ENCODE results near the gene ACOD1. TPM values are rescaled to one million over a fixed set of nuclear protein-coding genes. Genes with fewer than 3 reads are reported as not detected.

ACOD1 gene
- total and polyA plus RNA-seq, 3 donors from 2014 or later = 0.12 TPM; not detected in 2

- Histone ChIP-seq H3K36me3 (ENCODE audit: low read depth, missing control alignments) (no peaks in the 10 kb centered on the region), H3K9me3 (no peaks in the 10 kb centered on the region), H3K27ac (no peak overlapping the region), H3K4me1 (no peaks in the 10 kb centered on the region), H3K27me3 (no peaks in the 10 kb centered on the region), H3K4me3 (no peak overlapping the region)
- no peak for DNase-seq
- TF ChIP-seq POLR2A (IDR thresholded peaks at IDR 0.05) = no peak
- TF ChIP-seq, protein P1, sequence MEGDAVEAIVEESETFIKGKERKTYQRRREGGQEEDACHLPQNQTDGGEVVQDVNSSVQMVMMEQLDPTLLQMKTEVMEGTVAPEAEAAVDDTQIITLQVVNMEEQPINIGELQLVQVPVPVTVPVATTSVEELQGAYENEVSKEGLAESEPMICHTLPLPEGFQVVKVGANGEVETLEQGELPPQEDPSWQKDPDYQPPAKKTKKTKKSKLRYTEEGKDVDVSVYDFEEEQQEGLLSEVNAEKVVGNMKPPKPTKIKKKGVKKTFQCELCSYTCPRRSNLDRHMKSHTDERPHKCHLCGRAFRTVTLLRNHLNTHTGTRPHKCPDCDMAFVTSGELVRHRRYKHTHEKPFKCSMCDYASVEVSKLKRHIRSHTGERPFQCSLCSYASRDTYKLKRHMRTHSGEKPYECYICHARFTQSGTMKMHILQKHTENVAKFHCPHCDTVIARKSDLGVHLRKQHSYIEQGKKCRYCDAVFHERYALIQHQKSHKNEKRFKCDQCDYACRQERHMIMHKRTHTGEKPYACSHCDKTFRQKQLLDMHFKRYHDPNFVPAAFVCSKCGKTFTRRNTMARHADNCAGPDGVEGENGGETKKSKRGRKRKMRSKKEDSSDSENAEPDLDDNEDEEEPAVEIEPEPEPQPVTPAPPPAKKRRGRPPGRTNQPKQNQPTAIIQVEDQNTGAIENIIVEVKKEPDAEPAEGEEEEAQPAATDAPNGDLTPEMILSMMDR (IDR thresholded peaks at IDR 0.05) = no peak
- intact Hi-C loops (cut with DNase I; ENCODE audit: low total_unique reads) = no loop called here
- WGBS, 2 donors = 82 to 90% methylated on average over 5 of the region's 5 CpGs
Observed at GRCh38 chr13:76927955-76928354, 20.4 kb upstream of the ACOD1 start.

GRCh38 chr13:76928456-76928855, 19.9 kb upstream of the ACOD1 start:
- Histone ChIP-seq H3K36me3 (ENCODE audit: low read depth, missing control alignments) (no peaks in the 10 kb centered on the region), H3K4me1 (no peaks in the 10 kb centered on the region), H3K4me3 (no peak overlapping the region), H3K27ac (no peak overlapping the region), H3K9me3 (no peaks in the 10 kb centered on the region), H3K27me3 (no peaks in the 10 kb centered on the region)
- no peak for DNase-seq
- whole genome bisulfite sequencing, 2 donors = 81 to 93% methylated on average over 3 of the region's 3 CpGs
- intact Hi-C loops (cut with DNase I; ENCODE audit: low total_unique reads) = no loop called here
- TF ChIP-seq, protein P1 (IDR thresholded peaks at IDR 0.05) = no peak
- TF ChIP-seq POLR2A (IDR thresholded peaks at IDR 0.05) = no peak

DNA sequence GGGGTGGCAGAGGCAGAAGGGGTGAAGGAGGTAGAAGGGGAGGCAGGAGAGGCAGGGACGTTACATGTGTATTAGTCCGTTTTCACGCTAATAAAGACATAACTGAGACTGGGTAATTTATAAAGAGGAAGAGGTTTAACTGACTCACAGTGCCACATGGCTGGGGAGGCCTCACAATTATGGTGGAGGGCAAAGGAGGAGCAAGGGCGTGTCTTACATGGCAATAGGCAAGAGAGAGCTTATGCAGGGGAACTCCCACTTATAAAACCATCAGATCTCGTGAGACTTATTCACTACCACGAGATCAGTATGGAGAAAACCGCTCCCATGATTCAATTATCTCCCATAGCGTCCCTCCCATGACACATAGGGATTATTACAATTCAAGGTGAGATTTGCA, 19.0 kb upstream of the ACOD1 start:
- TF ChIP-seq POLR2A (IDR thresholded peaks at IDR 0.05) = no peak
- TF ChIP-seq, protein P1 (IDR thresholded peaks at IDR 0.05) = no peak
- Histone ChIP-seq H3K4me3 (no peak overlapping the region), H3K36me3 (ENCODE audit: low read depth, missing control alignments) (no peaks in the 10 kb centered on the region), H3K27ac (no peak overlapping the region), H3K4me1 (no peaks in the 10 kb centered on the region), H3K27me3 (no peaks in the 10 kb centered on the region), H3K9me3 (no peaks in the 10 kb centered on the region)
- intact Hi-C loops (cut with DNase I; ENCODE audit: low total_unique reads) = no loop called here
- no peak for DNase-seq
- 89% methylated on average over 8 of the region's 8 CpGs for WGBS, 2 donors

DNA sequence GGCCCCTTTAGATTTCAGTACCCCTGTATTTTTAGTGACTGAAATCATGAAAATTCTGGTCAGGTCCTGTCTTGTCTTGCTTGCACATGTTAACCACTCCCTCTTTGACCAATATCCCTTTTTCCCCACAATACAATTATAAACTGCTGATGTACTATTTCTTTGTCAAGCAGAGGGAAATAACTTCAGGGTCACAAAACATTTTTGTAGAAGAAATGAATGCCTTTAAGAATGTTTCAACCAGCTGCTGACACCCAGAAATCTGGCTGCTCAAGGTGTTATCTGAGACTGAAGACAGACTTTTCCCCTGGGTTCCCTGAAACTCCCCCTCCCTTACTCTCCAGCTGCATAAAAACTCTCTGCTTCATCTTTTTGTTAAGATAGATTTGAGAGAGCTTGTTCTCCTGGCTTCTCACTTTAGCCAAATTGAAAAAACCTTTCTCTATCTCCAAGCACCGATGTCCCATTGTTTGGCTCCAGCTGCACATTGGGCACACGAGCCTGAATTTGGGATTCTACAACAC, 18.4 kb upstream of the ACOD1 start:
- Histone ChIP-seq H3K27ac (no peak overlapping the region), H3K9me3 (no peaks in the 10 kb centered on the region), H3K4me3 (no peak overlapping the region), H3K4me1 (no peaks in the 10 kb centered on the region), H3K27me3 (no peaks in the 10 kb centered on the region), H3K36me3 (ENCODE audit: low read depth, missing control alignments) (no peaks in the 10 kb centered on the region)
- intact Hi-C loops (cut with DNase I; ENCODE audit: low total_unique reads) = no loop called here
- no peak for TF ChIP-seq POLR2A (IDR thresholded peaks at IDR 0.05)
- TF ChIP-seq, protein P1 (IDR thresholded peaks at IDR 0.05) = no peak
- 40 to 48% methylated on average over 2 of the region's 2 CpGs for WGBS, 2 donors
- no peak for DNase-seq

GRCh38 chr13:76932076-76932475, 16.2 kb upstream of the ACOD1 start:
- no peaks in the 10 kb centered on the region for H3K4me1 ChIP-seq
- H3K9me3 ChIP-seq = no peaks in the 10 kb centered on the region
- no peak for TF ChIP-seq POLR2A (IDR thresholded peaks at IDR 0.05)
- TF ChIP-seq, protein P1 (IDR thresholded peaks at IDR 0.05) = no peak
- no peaks in the 10 kb centered on the region for H3K36me3 ChIP-seq (ENCODE audit: low read depth, missing control alignments)
- intact Hi-C loops (cut with DNase I; ENCODE audit: low total_unique reads) = no loop called here
- no peak overlapping the region for H3K27ac ChIP-seq
- WGBS, 2 donors = 81 to 82% methylated on average over 4 of the region's 4 CpGs
- H3K4me3 ChIP-seq = no peak overlapping the region
- H3K27me3 ChIP-seq = no peaks in the 10 kb centered on the region
- DNase-seq = no peak
